Measurements from ENCODE around the gene SCN4B. TPM values are rescaled to one million over a fixed set of nuclear protein-coding genes. Genes with fewer than 3 reads are reported as not detected.

The SCN4B gene
- total RNA-seq, 1 donor from 2014 or later, result 12.6 TPM

DNA sequence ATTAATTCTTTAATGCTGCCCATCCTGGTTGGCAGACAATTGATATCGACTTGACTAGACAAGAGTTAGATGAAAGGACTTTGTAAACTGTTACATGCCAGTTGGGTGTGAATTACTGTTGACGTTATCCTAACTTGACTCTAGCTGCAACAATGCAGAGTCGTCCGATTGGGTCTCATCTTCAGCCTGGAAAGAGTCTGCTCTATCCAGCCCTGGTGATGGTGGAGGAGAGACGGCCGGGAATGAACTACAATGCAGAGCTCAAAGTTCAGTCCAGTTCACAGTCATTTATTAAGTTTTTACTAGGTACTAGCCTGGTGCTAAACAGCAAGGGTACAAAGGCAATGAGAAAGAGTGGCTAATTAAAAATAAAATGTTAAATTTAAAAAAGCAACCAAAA is 60.9 kb downstream of the SCN4B start:
- DNase-seq (ENCODE audit: missing footprints), result no peak
- no peak for ATAC-seq
- intact Hi-C loops (cut with DNase I), result no loop called here

DNA sequence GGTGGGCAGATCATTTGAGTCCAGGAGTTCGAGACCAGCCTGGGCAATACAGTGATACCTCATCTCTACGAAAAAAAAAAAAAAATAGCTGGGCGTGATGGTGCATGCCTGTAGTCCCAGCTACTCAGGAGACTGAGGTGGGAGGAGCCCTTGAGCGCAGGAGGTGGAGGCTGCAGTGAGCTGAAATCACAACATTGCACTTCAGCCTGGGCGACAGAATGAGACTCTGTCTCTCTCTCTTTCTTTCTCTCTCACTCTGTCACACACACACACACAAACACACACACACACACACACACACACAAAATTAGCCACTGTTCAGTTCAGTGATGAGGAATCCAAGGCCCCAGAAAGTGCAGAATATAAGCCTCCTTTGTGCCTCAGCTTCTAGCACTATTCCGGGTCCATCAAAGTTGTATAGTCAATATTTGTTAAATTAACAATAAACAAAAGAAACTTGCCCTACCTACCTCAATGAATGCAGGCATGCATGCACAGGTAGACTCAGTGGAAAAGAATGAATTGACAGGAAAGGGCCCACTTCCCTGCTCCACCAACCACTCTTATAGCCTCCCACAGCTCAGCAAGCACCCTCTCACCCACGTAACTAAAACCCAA is 62.0 kb downstream of the SCN4B start:
- no peak for DNase-seq (ENCODE audit: missing footprints)
- ATAC-seq, result no peak
- intact Hi-C loops (cut with DNase I), result no loop called here

DNA sequence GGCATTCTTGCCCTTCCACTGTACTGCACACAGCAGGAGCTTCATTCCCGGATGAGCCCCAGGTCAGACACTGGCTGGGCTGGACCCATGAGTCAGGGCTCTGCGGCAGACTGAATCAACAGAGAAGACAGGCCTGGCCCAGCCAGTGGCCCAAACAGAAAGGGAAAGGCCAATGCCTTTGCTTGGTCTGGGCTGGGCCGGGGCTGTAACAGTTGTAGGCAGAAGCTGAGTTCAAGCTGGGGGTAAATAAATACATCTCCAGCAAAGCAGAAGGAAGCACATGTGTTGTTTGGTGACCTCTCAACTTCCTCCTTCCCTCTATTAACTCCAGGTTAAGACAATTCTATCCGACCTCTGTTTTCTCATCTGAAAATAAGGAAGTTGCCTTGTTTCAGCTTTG is 64.1 kb downstream of the SCN4B start:
- intact Hi-C loops (cut with DNase I), result no loop called here
- ATAC-seq (peak; percentile 51), DNase-seq (ENCODE audit: missing footprints) (peak; percentile 77)

DNA sequence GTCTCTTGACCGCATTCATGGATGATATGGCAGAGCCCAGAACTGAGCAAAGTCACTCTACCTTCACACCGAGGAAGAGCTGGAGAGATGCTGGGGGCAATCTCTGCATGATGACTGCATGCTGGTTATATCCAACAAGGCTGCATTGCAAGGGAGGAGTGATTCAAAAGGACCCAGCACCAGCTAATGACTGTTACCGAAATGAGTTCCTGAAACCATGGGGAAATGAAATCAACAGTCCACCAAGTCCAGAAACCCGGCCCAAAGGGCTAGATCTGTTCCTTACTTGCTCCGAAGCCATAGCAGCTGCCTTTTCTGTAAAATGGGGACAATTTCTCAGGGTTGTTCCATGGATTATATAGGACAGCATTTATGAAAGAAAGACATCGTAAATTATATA is 64.7 kb downstream of the SCN4B start:
- DNase-seq (ENCODE audit: missing footprints) (no peak), ATAC-seq (no peak)
- intact Hi-C loops (cut with DNase I), result no loop called here

DNA sequence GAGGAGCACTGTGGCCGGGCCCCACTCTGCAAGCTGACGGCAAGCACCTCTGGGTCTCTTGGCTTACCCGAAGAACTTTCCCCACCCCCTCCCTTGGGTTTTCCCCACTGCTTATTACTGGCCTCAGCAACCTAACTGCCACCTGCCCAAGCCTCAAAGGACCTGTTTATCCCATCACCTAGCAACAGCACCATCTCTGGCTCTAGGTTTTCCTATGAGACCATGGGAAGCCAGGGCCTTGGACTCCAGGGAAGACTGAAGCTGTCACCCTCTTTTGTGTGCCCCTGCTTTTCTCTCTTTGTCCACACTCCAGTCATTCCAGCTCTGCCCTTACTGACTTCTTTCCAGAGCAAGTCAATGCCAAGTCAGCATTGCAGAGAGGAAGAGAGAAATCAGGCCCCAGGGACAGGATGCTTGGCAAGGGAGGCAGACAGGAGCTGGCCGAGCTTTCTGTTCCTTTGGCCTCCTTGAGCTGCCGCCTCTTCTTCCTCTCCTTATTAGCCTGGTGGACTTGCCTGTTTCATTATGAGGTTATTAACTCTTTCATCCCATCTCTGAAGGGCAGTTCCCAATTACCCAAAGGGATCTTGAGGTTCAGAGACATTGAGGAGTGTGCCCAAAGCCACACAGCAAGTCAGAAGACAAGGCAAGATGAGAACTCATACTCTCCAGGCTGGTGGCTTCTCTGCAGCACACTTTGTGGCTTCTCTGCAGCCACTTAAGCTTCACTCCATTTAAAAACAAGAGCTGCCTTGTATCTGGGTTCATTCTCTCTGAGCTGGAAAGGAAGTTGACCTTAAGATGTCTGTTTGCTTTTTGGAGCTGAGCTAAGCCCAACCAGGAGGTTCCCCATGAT is 65.5 kb downstream of the SCN4B start, which contains the start of gene SMIM35:
TSS of gene SMIM35 (minus strand) at position 51 of the 856 bp plus-strand sequence. CDS start 206 bp downstream, outside the sequence.
- intact Hi-C loops (cut with DNase I), result no loop called here
- DNase-seq (ENCODE audit: missing footprints) (no peak), ATAC-seq (peak; percentile 24)

DNA sequence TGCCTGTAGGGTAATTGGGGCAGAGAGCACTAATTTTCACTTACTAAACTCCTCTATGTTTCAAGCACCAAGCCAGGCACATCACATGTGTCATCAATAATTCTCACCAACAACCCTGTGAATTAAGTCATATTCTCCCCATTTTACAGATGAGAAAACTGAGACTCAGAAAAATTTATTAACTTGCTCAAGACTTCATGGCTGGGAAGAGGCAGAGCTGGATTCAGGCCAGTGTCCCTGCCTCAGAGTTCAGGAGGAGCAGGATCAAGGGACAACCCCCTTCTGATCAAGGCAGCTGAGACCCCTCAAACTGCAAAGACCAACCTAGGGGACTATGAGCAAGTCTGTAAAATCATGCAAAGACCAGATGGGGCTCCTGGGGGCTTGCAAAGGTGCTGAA is 68.0 kb downstream of the SCN4B start:
- no peak for DNase-seq (ENCODE audit: missing footprints)
- intact Hi-C loops (cut with DNase I), result no loop called here
- ATAC-seq, result no peak

DNA sequence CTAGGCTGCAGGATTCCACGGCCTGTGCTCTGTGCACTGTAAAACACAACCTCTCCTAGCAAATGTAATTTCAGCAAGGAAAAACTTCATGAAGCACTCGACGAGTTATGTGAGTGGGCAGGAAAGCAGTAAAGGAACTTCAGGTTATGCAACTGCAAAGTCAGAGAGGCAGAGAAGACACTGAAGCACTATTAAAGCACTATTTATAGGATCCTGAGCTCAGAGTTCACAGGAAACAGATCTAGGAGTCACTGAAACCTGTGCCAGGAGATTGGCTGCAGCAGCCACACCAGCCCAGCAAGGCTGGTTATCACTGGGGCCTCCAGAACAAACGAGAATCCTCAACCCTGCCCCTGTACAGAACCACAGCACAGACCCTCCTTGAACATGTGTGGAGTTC is 68.4 kb downstream of the SCN4B start:
- no peak for DNase-seq (ENCODE audit: missing footprints)
- peak; percentile 69 for ATAC-seq
- intact Hi-C loops (cut with DNase I), result no loop called here

Other genes with a start within 250 kb of the SCN4B start
- not detected for gene TMPRSS13, start 223.4 kb downstream of the SCN4B start, total RNA-seq
- gene IL10RA, start 166.4 kb downstream of the SCN4B start, total RNA-seq, result 7.2 TPM
- not detected for gene TMPRSS4, start 75.7 kb downstream of the SCN4B start, total RNA-seq
- gene SMIM35, start 65.9 kb downstream of the SCN4B start, total RNA-seq, result not detected
- 18.3 TPM for gene SCN2B, start 23.8 kb upstream of the SCN4B start, total RNA-seq
- gene JAML, start 72.2 kb upstream of the SCN4B start, total RNA-seq, result 3.3 TPM
- 2.2 TPM for gene MPZL3, start 99.5 kb upstream of the SCN4B start, total RNA-seq
- gene MPZL2, start 111.5 kb upstream of the SCN4B start, total RNA-seq, result 11.4 TPM
- 0.70 TPM for gene CD3E, start 151.9 kb upstream of the SCN4B start, total RNA-seq
- gene CD3D, start 189.9 kb upstream of the SCN4B start, total RNA-seq, result not detected
- gene CD3G, start 191.5 kb upstream of the SCN4B start, total RNA-seq, result 0.78 TPM
- 32.0 TPM for gene UBE4A, start 206.8 kb upstream of the SCN4B start, total RNA-seq
- 762 TPM for gene ATP5MG, start 248.8 kb upstream of the SCN4B start, total RNA-seq

All from Right ventricle myocardium inferior (tissue), 1 donor.